NB4 (cell line): Measurements from ENCODE around the gene KRT7.
A peak's percentile ranks its signal among the peaks of the same experiment; 100 is the strongest.
"Not testable (repeated sequence)": the region's sequence is repeated elsewhere in the genome, so short reads cannot be mapped to it uniquely, and the experiment has no call there.

ENCODE experiments used
- DNase-seq: peaks from one replicate; pipeline ENCODE4 v3.0.0; 2010; ENCODE audit warnings: low read depth
- H3K4me3 ChIP-seq: one replicate; pipeline ENCODE4 v1.5.1; 2011; ENCODE audit warnings: mild to moderate bottlenecking, low read depth, low read length, moderate library complexity
- CTCF ChIP-seq: IDR thresholded peaks from one replicate; pipeline ENCODE4 v1.5.1; 2012; ENCODE audit warnings: low read depth, low read length
- MAX ChIP-seq: IDR thresholded peaks from 2 replicates; pipeline ENCODE4 v1.6.1; 2011; ENCODE audit warnings: low read depth, low read length
- MYC ChIP-seq: IDR thresholded peaks from 2 replicates; pipeline ENCODE4 v1.6.1; 2011; ENCODE audit warnings: low read depth, low read length
- POLR2A ChIP-seq: IDR thresholded peaks from 2 replicates; pipeline ENCODE4 v1.6.1; 2011; ENCODE audit warnings: mild to moderate bottlenecking; ENCODE audit not compliant: insufficient read length; ENCODE audit errors: extremely low read depth

Gene KRT7

GRCh38 chr12:52252175-52252615, 19.2 kb downstream of the KRT7 start:
- not testable (repeated sequence) for H3K4me3 ChIP-seq, DNase-seq
- TF ChIP-seq CTCF, result peak; percentile 63

- no peak for DNase-seq
- no peak for TF ChIP-seq POLR2A
- TF ChIP-seq MAX, result no peak
- no peak for TF ChIP-seq MYC
- TF ChIP-seq CTCF, result no peak
- no peak overlapping the region for H3K4me3 ChIP-seq
Observed at GRCh38 chr12:52252728-52253343, 19.8 kb downstream of the KRT7 start.

- H3K4me3 ChIP-seq, result no peak overlapping the region
- DNase-seq, result no peak
Observed at GRCh38 chr12:52253391-52254179, 20.5 kb downstream of the KRT7 start.

GRCh38 chr12:52254180-52254964, 21.3 kb downstream of the KRT7 start:
- no peak for TF ChIP-seq MYC
- no peak for TF ChIP-seq CTCF
- no peak for TF ChIP-seq MAX
- TF ChIP-seq POLR2A, result no peak
- H3K4me3 ChIP-seq, result no peak overlapping the region
- no peak for DNase-seq

More at GRCh38 chr12:52253391-52254179, 20.5 kb downstream of the KRT7 start:
- TF ChIP-seq CTCF (no peak), MAX (no peak), POLR2A (no peak), MYC (no peak)

GRCh38 chr12:52254965-52255751, 22.1 kb downstream of the KRT7 start:
- no peak overlapping the region for H3K4me3 ChIP-seq
- DNase-seq, result no peak
- TF ChIP-seq CTCF, result no peak
- TF ChIP-seq MYC, result no peak
- TF ChIP-seq POLR2A, result no peak
- TF ChIP-seq MAX, result no peak
